NCI-H524 (cell line): ENCODE data around the gene F13B.
"Not testable (repeated sequence)": the region's sequence is repeated elsewhere in the genome, so short reads cannot be mapped to it uniquely, and the experiment has no call there.

ENCODE experiments used
- DNase-seq, 2 experiments: peaks; one replicate each; lab custom pipeline; 2025; lab: John Stamatoyannopoulos, UW

Gene F13B

GRCh38 chr1:197042676-197043341 is 24.3 kb downstream of the F13B start:
- no peak for DNase-seq

GRCh38 chr1:197041486-197042353 is 25.3 kb downstream of the F13B start:
- DNase-seq = no peak

DNA sequence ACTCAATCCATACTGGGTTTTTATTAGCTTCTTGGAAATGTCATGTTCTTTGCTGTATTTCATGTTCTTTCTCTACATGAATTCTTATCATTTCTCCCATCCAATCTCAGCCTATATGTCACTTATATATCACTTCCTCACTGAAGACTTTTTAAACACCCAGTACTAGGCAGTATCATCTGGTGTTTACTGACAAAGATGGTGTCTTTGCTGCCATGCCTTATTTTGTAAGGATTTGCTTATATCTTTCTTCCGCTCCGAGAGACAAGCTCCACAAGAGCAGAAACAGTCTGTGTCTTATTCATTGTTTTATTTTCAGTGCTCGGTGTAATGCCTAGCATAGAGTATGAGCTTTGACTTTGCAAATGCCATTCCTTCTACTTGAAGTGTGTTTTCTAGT is 30.2 kb downstream of the F13B start:
- DNase-seq = no peak

DNA sequence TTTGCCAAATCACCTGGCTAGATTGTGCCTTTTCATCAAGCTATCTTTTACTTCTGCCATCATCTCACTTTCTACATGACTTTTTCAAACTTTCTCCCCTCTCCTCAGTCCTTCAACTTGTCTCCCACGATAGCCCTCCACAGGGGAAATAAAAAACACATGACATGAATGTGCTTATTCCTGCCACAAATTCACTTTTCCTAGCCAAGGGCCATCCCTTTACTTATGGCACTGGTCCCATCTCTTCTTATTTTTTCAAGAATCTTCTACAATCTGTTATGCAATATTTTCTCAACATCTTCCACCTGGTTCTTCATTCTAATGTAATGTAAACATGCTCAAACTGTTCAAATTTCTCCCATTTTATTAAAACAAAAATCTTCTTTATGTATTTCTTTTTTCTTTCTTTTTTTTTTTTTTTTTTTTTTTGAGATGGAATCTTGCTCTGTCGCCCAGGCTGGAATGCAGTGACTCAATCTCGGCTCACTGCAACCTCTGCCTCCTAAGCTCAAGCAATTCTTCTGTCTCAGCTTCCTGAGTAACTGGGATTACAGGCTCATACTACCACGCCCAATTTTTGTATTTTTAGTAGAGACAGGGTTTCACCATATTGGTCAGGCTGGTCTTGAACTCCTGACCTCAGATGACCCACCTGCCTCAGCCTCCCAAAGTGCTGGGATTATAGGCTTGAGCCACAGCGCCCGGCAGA is 32.3 kb downstream of the F13B start:
- DNase-seq = not testable (repeated sequence)

DNA sequence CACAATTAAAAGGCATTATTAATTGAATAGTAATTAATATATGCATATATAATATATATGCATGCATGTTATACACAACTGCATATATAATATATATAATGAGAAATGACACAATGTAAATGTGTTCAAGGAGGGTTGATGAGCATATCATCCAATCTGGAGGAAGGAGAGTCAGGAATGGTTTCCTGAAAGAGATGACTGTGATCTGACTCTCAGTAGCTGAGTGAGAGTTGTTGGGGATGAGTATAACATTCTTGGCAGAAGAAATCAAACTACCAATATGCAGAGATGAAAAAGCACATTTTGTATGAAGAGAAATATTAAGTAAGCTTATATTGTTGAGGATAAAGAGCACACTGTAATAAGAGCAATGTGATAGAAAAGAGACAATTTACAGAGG is 37.3 kb downstream of the F13B start:
- DNase-seq = no peak

- DNase-seq = no peak
These were observed 39.7 kb downstream of the F13B start for GRCh38 chr1:197027359-197027758.

DNA sequence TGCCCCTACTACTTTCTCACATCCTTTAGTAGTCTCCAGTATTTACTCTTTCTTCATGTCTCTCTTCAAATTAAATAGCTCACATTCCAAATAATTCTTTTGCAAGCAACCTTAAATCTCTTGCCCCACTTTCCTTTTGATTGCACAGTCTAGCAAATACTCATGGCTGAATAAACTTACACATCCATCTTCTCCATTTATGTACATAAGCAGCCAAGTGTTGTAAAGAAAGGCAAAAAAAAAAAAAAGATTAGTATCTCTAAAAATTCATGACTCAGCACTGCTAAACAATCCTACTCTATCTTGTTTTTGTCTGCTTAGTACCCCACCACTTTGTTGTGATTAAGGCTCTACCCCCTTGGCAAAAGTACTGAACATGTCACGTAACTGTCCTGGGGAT is 42.6 kb downstream of the F13B start:
- DNase-seq = no peak

DNA sequence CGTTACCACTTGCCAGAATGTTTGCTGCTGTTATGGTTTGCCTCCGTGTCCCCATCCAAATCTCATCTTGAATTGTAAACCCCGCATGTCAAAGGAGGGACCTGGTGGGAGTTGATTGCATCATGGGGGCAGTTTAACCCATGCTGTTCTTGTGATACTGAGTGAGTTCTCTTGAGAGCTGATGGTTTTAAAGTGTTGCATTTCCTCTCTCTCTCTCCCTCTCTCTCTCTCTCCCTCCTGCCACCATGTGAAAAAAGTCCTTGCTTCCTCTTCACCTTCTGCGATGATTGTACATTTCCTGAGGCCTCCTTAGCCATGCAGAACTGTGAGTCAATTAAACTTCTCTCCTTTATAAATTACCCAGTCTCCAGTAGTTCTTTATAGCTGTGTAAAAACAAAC is 45.3 kb downstream of the F13B start:
- no peak for DNase-seq

GRCh38 chr1:197017558-197018146 is 49.4 kb downstream of the F13B start:
- DNase-seq = no peak

GRCh38 chr1:197016751-197017150 is 50.3 kb downstream of the F13B start:
- DNase-seq = no peak

DNA sequence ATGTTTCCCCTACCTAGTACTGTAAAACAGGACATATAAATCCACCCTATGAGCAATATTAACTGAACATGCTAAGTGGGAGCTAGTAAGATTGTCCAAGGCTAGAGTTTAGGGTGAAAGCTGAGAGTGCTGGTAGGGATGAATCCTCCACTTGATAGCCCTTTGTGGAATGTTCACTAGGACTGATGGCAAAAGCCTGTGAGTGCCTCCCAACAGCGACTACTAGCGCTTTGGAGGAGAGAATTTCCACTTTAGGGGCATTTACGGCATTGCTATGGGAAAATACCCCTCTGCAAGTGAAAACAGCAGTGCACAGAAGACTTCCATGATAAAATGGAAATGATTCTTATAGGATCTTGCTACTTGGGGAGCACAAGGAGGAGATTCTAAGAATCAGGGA is 53.8 kb downstream of the F13B start:
- DNase-seq = no peak

GRCh38 chr1:197011614-197012013 is 55.4 kb downstream of the F13B start:
- DNase-seq = no peak

DNA sequence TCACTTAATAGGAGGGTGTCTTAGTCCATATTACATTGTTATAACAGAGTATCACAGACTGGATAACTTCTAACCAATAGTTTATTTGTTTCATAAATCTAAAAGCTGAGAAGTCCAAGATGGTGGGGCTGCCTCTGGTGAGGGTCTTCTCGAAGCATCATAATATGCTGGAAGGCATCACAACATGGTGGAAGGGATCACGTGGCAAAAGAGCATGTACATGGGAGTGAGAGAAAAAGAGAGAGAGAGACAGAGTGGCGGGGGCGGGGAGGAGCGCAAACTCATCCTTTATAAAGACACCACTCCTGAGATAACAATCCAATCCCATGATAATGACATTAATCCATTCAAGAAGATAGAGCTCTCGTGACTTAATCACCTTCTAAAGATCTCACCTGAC is 58.2 kb downstream of the F13B start:
- DNase-seq = no peak

GRCh38 chr1:197003132-197003531 is 63.9 kb downstream of the F13B start:
- no peak for DNase-seq

DNA sequence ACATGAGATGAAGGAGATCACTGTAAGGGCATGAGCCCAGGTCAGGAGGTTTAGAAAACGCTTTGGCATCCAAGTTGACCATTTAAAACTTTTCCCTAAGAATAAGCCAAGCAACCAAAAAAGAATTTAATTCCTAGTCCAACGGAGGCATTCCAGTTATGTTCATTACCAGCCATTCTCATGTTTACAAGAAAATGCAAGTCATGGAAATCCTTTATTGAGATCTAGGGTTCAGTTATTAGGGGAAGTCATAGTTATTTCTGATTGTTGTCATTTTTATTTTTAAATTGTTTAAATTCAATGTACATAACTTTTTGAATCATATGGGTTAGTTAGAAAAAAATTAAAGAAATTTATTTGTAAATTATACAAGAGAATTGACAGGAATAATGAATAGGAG is 65.2 kb downstream of the F13B start:
- DNase-seq = no peak

- no peak for DNase-seq
These were observed 69.6 kb downstream of the F13B start for GRCh38 chr1:196997423-196997822.

DNA sequence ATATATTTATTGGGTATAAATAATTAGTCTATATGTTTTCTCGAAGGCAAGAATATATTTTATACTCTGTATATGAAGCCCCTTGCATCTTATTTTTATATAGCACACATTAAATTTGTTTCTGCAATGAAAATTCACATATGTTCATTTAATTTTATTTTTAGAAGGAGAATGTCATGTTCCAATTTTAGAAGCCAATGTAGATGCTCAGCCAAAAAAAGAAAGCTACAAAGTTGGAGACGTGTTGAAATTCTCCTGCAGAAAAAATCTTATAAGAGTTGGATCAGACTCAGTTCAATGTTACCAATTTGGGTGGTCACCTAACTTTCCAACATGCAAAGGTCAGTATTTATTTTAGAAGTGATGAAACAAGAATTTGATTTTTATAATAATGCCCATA is 73.1 kb downstream of the F13B start:
- no peak for DNase-seq

DNA sequence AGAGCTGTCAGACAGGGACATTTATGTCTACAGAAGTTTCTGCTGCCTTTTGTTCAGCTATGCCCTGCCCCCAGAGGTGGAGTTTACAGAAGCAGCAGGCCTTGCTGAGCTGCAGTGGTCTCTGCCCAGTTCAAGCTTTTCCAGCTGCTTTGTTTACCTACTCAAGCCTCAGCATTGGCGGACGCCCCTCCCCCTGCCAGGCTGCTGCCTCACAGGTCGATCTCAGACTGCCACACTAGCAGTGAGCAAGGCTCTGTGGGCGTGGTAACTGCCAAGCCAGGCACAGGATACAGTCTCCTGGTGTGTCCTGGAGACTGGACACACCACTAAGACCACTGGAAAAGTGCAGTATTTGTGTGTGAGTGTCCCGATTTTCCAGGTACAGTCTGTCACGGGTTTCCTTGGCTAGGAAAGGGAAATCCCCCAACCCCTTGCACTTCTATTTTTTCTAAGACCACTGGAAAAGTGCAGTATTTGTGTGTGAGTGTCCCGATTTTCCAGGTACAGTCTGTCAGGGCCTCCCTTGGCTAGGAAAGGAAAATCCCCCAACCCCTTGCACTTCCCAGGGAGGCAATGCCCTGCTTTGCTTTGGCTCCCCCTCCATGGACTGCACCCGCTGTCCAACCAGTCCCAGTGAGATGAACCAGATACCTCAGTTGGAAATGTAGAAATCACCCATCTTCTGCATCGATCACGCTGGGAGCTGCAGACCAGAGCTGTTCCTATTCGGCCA is 75.0 kb downstream of the F13B start:
- peak; percentile 23 to 48 for DNase-seq
